ENCODE measurements around the gene UCKL1. TPM values are rescaled to one million over a fixed set of nuclear protein-coding genes. Genes with fewer than 3 reads are reported as not detected.

Gene UCKL1
- total RNA-seq, 4 donors from 2014 or later: 16.6 to 31.0 (median 24.1) TPM

DNA sequence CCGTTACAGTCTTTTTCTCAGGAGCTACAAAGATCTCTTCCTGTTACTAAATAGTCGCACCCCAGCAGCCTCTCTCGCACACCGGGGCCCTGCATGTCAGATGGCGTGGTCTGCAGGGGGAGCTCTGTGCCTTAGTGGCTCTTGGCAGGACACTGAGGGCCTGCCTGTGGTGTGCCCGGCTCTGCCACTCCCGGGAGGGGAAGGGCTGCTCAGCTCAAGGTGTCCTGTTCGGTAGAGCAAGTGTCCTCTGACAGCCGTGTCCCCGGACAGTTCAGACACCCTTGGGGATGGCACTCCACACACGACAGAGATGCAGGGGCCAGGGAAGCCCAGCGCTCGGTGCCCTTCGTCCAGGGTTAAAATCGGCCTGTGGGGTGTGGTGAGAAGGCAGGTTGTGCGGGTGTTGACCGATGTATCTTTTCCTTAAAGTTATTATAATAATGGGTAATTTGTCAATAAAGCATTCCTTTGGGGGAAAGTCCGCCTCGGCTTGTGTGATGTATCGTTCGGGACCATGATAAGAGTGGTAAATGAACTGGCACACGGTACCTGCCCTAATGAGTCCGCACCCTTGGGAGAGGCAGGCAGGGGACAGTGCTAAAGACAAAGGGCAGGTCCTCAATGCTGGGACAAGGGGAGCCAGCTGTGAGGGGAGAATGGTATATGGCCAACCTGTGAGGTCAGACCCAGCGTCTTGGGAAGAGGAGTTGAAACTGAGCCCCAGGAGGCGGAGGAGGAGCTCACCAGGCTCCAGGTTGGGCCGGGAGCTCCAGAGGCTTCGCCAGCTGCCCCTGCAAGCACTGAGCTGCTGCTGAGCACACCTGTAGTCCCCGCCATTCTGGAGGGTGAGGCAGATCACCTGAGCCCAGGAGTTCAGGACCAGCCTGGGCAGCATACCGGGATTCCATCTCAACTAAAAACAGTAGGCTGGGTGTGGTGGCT is 64.9 kb downstream of the UCKL1 start:
- Histone ChIP-seq H3K27ac (replicated peaks in 1 of 4) (no peak overlapping the region), H3K36me3 (peaks cover 19 to 56% (median 54%) of the 10 kb centered on the region in 4 donors), H3K4me1 (peaks cover 8 to 19% (median 19%) of the 10 kb centered on the region in 4 donors), H3K4me3 (no peak overlapping the region), H3K9me3 (no peaks in the 10 kb centered on the region), H3K27me3 (no peaks in the 10 kb centered on the region)
- DNase-seq (ENCODE audit: extremely low spot score): no peak
- no peak for TF ChIP-seq POLR2A (IDR thresholded peaks at IDR 0.05; ENCODE audit: low read depth)
- TF ChIP-seq POLR2AphosphoS5 (IDR thresholded peaks at IDR 0.05): no peak
- TF ChIP-seq, protein P1, sequence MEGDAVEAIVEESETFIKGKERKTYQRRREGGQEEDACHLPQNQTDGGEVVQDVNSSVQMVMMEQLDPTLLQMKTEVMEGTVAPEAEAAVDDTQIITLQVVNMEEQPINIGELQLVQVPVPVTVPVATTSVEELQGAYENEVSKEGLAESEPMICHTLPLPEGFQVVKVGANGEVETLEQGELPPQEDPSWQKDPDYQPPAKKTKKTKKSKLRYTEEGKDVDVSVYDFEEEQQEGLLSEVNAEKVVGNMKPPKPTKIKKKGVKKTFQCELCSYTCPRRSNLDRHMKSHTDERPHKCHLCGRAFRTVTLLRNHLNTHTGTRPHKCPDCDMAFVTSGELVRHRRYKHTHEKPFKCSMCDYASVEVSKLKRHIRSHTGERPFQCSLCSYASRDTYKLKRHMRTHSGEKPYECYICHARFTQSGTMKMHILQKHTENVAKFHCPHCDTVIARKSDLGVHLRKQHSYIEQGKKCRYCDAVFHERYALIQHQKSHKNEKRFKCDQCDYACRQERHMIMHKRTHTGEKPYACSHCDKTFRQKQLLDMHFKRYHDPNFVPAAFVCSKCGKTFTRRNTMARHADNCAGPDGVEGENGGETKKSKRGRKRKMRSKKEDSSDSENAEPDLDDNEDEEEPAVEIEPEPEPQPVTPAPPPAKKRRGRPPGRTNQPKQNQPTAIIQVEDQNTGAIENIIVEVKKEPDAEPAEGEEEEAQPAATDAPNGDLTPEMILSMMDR (IDR thresholded peaks at IDR 0.05): no peak
- TF ChIP-seq EP300 (IDR thresholded peaks at IDR 0.05): no peak
- WGBS: 89% methylated on average over 23 of the region's 29 CpGs
- intact Hi-C loops (cut with DNase I): no loop called here

- Histone ChIP-seq H3K4me1 (peaks cover 5 to 13% (median 12%) of the 10 kb centered on the region in 4 donors), H3K4me3 (no peak overlapping the region), H3K27me3 (no peaks in the 10 kb centered on the region), H3K9me3 (no peaks in the 10 kb centered on the region), H3K27ac (replicated peaks in 1 of 4) (no peak overlapping the region), H3K36me3 (peaks cover 24 to 64% (median 60%) of the 10 kb centered on the region in 4 donors)
- TF ChIP-seq EP300 (IDR thresholded peaks at IDR 0.05) (no peak), POLR2A (IDR thresholded peaks at IDR 0.05; ENCODE audit: low read depth) (no peak), POLR2AphosphoS5 (IDR thresholded peaks at IDR 0.05) (no peak)
- TF ChIP-seq, protein P1 (IDR thresholded peaks at IDR 0.05): no peak
- WGBS: 92% methylated on average over 7 of the region's 7 CpGs
- intact Hi-C loops (cut with DNase I): no loop called here
- no peak for DNase-seq (ENCODE audit: extremely low spot score)
Observed at GRCh38 chr20:63890616-63891015, 65.6 kb downstream of the UCKL1 start.

- Histone ChIP-seq H3K4me1 (peaks cover 5 to 13% (median 11%) of the 10 kb centered on the region in 4 donors), H3K4me3 (no peak overlapping the region), H3K9me3 (no peaks in the 10 kb centered on the region), H3K27me3 (no peaks in the 10 kb centered on the region), H3K36me3 (peaks cover 28 to 68% (median 65%) of the 10 kb centered on the region in 4 donors), H3K27ac (replicated peaks in 1 of 4) (no peak overlapping the region)
- intact Hi-C loops (cut with DNase I): no loop called here
- TF ChIP-seq EP300 (IDR thresholded peaks at IDR 0.05): no peak
- TF ChIP-seq, protein P1 (IDR thresholded peaks at IDR 0.05): no peak
- WGBS: 89% methylated on average over 7 of the region's 7 CpGs
- no peak for DNase-seq (ENCODE audit: extremely low spot score)
Observed at GRCh38 chr20:63890201-63890576, 66.0 kb downstream of the UCKL1 start.

Small RNAs within 50 kb of the gene (small RNA-seq; reads per million reads assigned to genes)
- gene MIR647 (0 reads per million in 3 donors), gene MIR941-2 (0 reads per million in 3 donors), gene MIR941-4 (0 reads per million in 3 donors), gene MIR941-5 (0 reads per million in 3 donors), gene RNU1-134P (0 reads per million in 3 donors)

Other genes starting within 250 kb of the UCKL1 start
- gene ARFRP1, start 248.4 kb downstream of the UCKL1 start, total RNA-seq: 10 to 100 TPM; 34.1 to 46.5 (median 44.6) TPM
- gene ZGPAT, start 248.4 kb downstream of the UCKL1 start, total RNA-seq: 10 to 100 TPM; 22.5 to 38.9 (median 28.6) TPM
- gene LIME1, start 219.8 kb downstream of the UCKL1 start, total RNA-seq: 10 to 100 TPM in 2 of 4 donors, 1 to 10 TPM in 2; 9.4 to 15.4 (median 10.9) TPM
- gene SLC2A4RG, start 216.6 kb downstream of the UCKL1 start, total RNA-seq: 10 to 100 TPM; 41.4 to 67.1 (median 52.7) TPM
- gene ZBTB46, start 125.2 kb downstream of the UCKL1 start, total RNA-seq: 10 to 100 TPM in 3 of 4 donors, 1 to 10 TPM in 1; 9.6 to 22.8 (median 13.8) TPM
- gene ABHD16B, start 94.9 kb downstream of the UCKL1 start, total RNA-seq: not detected
- 100 to 1,000 TPM; 110 to 162 (median 134) TPM for gene TPD52L2, start 91.1 kb downstream of the UCKL1 start, total RNA-seq
- 10 to 100 TPM; 39.5 to 64.9 (median 53.1) TPM for gene DNAJC5, start 61.3 kb downstream of the UCKL1 start, total RNA-seq
- 10 to 100 TPM in 2 of 4 donors, 1 to 10 TPM in 2; 7.1 to 17.7 (median 12.1) TPM for gene ZNF512B, start 13.5 kb upstream of the UCKL1 start, total RNA-seq
- 10 to 100 TPM in 1 of 4 donors, 1 to 10 TPM in 3; 2.1 to 11.7 (median 4.4) TPM for gene SAMD10, start 23.2 kb upstream of the UCKL1 start, total RNA-seq
- gene PRPF6, start 24.7 kb upstream of the UCKL1 start, total RNA-seq: 10 to 100 TPM; 46.1 to 64.9 (median 58.7) TPM
- gene C20orf204, start 79.8 kb upstream of the UCKL1 start, total RNA-seq: 1 to 10 TPM in 1 of 4 donors, under 1 TPM in 3; 0.17 to 1.6 (median 0.32) TPM
- gene SOX18, start 93.2 kb upstream of the UCKL1 start, total RNA-seq: 10 to 100 TPM in 2 of 4 donors, 1 to 10 TPM in 2; 5.6 to 19.0 (median 12.8) TPM
- 10 to 100 TPM; 22.8 to 59.0 (median 43.6) TPM for gene TCEA2, start 106.8 kb upstream of the UCKL1 start, total RNA-seq
- gene RGS19, start 123.1 kb upstream of the UCKL1 start, total RNA-seq: 10 to 100 TPM; 11.4 to 17.7 (median 12.7) TPM
- 1 to 10 TPM in 1 of 4 donors, under 1 TPM in 3; 0.42 to 1.4 (median 0.87) TPM for gene OPRL1, start 123.7 kb upstream of the UCKL1 start, total RNA-seq
- not detected for gene LKAAEAR1, start 128.0 kb upstream of the UCKL1 start, total RNA-seq
- not detected for gene NPBWR2, start 151.1 kb upstream of the UCKL1 start, total RNA-seq
- not detected for gene MYT1, start 208.0 kb upstream of the UCKL1 start, total RNA-seq